Measurements from ENCODE around the gene NELL1.

GRCh38 chr11:21122523-21122922, 453.1 kb downstream of the NELL1 start:
- TF ChIP-seq POLR2A (IDR thresholded peaks at IDR 0.05; ENCODE audit: low read depth, low read length) (no peak), POLR2AphosphoS5 (IDR thresholded peaks at IDR 0.05; ENCODE audit: low read depth, low read length) (no peak), POU2F2 (IDR thresholded peaks at IDR 0.05; ENCODE audit: low read depth, low read length) (no peak)
